Measurements from ENCODE around the gene RNF183. TPM values are rescaled to one million over a fixed set of nuclear protein-coding genes. Genes with fewer than 3 reads are reported as not detected.

RNF183 gene
- 0.74 TPM for polyA plus RNA-seq (2012; ENCODE audit: insufficient read depth, insufficient read length, low read depth)

- H3K9me3 ChIP-seq = no peaks in the 10 kb centered on the region
- no peaks in the 10 kb centered on the region; the same call in 1 of the 2 replicates for H3K4me1 ChIP-seq
- H3K4me3 ChIP-seq (ENCODE audit: low read depth, low read length) = no peak within 1 kb of the TSS
- DNase-seq = no peak
- no peaks in the 10 kb centered on the region for H3K36me3 ChIP-seq
- no peak for TF ChIP-seq CTCF (IDR thresholded peaks at IDR 0.05; ENCODE audit: low read depth, low read length)
- no peaks in the 10 kb centered on the region for H3K27me3 ChIP-seq
Observed at GRCh38 chr9:113302792-113303418, at the start of gene RNF183. TSS of gene RNF183 (minus strand) at chr9:113303376. CDS start at chr9:113298184, 5,192 bp downstream.

DNA sequence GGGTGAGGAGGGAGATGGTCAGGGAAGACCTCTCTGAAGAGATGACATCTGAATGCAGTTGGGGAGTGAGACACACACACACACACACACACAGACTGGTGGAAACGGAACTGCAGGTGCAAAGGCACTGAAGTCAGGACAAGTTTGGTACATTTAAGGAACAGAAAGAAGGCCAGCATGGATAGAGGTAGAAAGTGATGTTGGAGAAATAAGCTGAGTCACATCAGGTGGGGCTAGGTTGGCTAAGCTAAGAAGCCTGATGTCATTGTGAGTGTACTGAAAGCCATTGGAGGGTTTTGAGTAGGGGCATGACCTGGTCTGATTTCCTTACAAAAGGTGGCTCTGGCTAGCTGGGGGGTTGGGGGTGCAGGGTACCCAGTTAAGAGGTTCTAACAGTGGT lies 49.2 kb upstream of the RNF183 start:
- Histone ChIP-seq H3K9me3 (no peaks in the 10 kb centered on the region; the same call in 1 of the 2 replicates), H3K4me3 (ENCODE audit: low read depth, low read length) (no peak overlapping the region), H3K27me3 (peaks cover 14% of the 10 kb centered on the region), H3K36me3 (no peaks in the 10 kb centered on the region), H3K4me1 (peaks cover 9% of the 10 kb centered on the region)
- DNase-seq = no peak
- no peak for TF ChIP-seq CTCF (IDR thresholded peaks at IDR 0.05; ENCODE audit: low read depth, low read length)

- no peak for DNase-seq
- Histone ChIP-seq H3K4me1 (peaks cover 9% of the 10 kb centered on the region), H3K9me3 (no peaks in the 10 kb centered on the region; the same call in 1 of the 2 replicates), H3K4me3 (ENCODE audit: low read depth, low read length) (no peak overlapping the region), H3K27me3 (peaks cover 11% of the 10 kb centered on the region), H3K36me3 (no peaks in the 10 kb centered on the region)
- TF ChIP-seq CTCF (IDR thresholded peaks at IDR 0.05; ENCODE audit: low read depth, low read length) = no peak
Observed at GRCh38 chr9:113352006-113352405, 48.8 kb upstream of the RNF183 start.

DNA sequence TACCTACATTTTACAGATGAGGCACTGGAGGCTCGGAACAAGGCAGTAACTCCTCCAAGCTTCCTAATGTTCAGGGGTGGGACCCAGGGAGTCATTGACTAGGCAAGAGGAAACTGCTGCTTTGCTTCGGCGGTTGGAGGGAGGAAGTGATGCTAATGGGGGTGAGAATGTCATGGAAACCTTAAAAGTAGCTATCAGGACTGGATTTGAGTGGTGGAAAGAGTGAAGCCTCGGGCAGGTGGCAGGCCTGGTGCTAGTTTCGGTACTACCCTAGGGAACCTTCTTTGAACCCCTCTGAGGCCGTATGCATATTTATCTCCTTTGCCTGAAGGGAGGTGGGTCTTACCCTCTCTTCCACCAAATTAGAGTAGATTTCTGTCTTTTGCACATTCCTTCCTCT lies 47.8 kb upstream of the RNF183 start:
- no peak for TF ChIP-seq CTCF (IDR thresholded peaks at IDR 0.05; ENCODE audit: low read depth, low read length)
- peaks cover 11% of the 10 kb centered on the region for H3K27me3 ChIP-seq
- no peak for DNase-seq
- H3K9me3 ChIP-seq = no peaks in the 10 kb centered on the region; the same call in 1 of the 2 replicates
- no peak overlapping the region for H3K4me3 ChIP-seq (ENCODE audit: low read depth, low read length)
- H3K36me3 ChIP-seq = no peaks in the 10 kb centered on the region
- H3K4me1 ChIP-seq = peaks cover 9% of the 10 kb centered on the region

GRCh38 chr9:113350107-113350661 lies 47.0 kb upstream of the RNF183 start:
- peaks cover 9% of the 10 kb centered on the region for H3K4me1 ChIP-seq
- peaks cover 11% of the 10 kb centered on the region for H3K27me3 ChIP-seq
- no peaks in the 10 kb centered on the region for H3K36me3 ChIP-seq
- no peak overlapping the region for H3K4me3 ChIP-seq (ENCODE audit: low read depth, low read length)
- H3K9me3 ChIP-seq = no peaks in the 10 kb centered on the region; the same call in 1 of the 2 replicates
- peak; percentile 37 for DNase-seq
- TF ChIP-seq CTCF (IDR thresholded peaks at IDR 0.05; ENCODE audit: low read depth, low read length) = no peak

DNA sequence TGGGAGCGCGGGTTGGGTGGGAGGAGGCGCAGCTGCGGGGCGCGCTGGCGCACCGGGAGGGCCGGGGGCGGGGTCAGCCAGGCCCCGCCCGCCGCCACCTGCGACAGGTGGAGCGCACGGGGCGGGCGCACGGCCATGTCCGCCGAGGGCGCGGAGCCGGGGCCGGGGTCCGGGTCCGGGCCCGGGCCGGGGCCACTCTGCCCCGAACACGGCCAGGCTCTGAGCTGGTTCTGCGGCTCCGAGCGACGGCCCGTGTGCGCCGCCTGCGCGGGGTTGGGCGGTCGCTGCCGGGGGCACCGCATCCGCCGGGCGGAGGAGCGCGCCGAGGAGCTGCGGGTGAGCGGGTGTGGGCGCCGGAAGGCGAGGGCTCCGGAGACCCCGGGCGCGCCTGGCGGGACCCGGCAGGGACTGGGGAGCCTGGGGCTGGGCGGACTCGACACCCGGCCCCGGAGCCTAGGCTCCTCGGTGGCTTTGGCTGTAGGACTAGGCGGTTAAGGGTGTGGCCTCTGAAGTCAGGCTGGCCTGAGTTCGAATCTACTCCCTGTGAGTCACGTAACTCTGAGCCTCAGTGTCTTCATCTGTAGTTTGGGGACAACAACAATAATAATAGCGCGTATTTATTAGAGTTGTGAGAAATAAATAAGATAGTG lies 46.4 kb upstream of the RNF183 start, which contains the start of gene BSPRY:
TSS of gene BSPRY (plus strand) at position 97 of the 650 bp plus-strand sequence. CDS start at position 136, 39 bp downstream.
- Histone ChIP-seq H3K4me3 (ENCODE audit: low read depth, low read length) (no peak within 1 kb of the TSS), H3K36me3 (no peaks in the 10 kb centered on the region), H3K27me3 (peaks cover 11% of the 10 kb centered on the region), H3K4me1 (peaks cover 9% of the 10 kb centered on the region), H3K9me3 (no peaks in the 10 kb centered on the region; the same call in 1 of the 2 replicates)
- no peak for DNase-seq
- no peak for TF ChIP-seq CTCF (IDR thresholded peaks at IDR 0.05; ENCODE audit: low read depth, low read length)

Measured in BE2C (cell line).